Gastroesophageal sphincter (tissue), 3 donors: Measurements from ENCODE around the gene MACROD2.

Source experiments
- CTCF ChIP-seq, 4 experiments: fragments of 200-600 bp in 2 of 4; fragments of 450-650 bp in 2 of 4; sonication (generic) in 1 of 4; IDR thresholded peaks; one replicate each; pipeline ENCODE4 v1.5.1; 2017 to 2019; ENCODE audit warnings: antibody characterized with exemption in 4 of 4, mild to moderate bottlenecking in 2 of 4, moderate library complexity in 2 of 4
- POLR2A ChIP-seq, 2 donors: fragments of 450-650 bp; IDR thresholded peaks; one replicate each; pipeline ENCODE4 v1.6.1; 2017; ENCODE audit warnings: antibody characterized with exemption in 2 of 2, mild to moderate bottlenecking in 2 of 2, moderate library complexity in 1 of 2
- POLR2AphosphoS5 ChIP-seq: sonication (generic); formaldehyde crosslinking; IDR thresholded peaks from one replicate; pipeline ENCODE4 v1.6.1; 2017; ENCODE audit warnings: antibody characterized with exemption

DNA sequence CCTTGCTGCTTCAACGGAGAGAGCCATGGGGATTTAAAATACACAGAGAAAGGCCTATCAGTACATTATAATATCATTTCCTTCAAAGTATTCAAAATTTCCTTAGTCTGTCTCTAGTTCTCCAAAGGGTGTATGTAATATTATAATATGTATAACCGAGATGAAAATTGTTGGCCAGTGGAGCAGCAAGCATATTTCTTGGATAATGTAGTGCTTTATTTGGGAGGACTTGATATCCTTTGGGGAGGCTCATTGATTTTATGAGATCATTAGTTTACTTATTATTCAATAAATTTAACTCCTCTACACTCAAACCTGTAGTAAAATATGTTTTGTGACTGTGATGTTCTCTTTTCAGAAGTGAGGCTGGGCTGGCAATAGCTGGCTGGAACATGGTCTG, 1145.0 kb downstream of the MACROD2 start:
- TF ChIP-seq CTCF (IDR thresholded peaks at IDR 0.05) (no peak), POLR2AphosphoS5 (no peak), POLR2A (IDR thresholded peaks at IDR 0.05) (no peak)
